ENCODE measurements around the gene PITX1.

The PITX1 gene

DNA sequence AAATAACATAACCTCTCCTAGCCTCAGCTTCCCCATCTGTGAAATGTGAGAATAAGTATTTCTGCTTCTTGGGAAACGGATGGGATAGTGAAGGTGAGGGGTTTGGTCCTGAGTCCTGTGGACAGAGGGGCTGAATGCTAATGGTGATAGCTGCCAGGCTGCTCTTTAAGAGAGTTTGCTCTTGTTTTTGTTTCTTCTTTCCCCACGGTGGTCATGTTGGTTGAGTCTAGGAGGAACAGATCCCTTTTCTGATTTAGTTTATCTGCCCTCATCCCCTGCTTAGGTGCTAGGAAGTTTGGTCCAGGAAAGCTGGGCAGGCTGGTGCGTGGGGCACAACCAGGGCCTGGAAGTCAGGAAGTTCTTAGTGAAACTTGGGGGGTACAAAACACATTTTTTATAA, 7.7 kb upstream of the PITX1 start:
- DNase-seq (ENCODE audit: low read depth) = no peak

DNA sequence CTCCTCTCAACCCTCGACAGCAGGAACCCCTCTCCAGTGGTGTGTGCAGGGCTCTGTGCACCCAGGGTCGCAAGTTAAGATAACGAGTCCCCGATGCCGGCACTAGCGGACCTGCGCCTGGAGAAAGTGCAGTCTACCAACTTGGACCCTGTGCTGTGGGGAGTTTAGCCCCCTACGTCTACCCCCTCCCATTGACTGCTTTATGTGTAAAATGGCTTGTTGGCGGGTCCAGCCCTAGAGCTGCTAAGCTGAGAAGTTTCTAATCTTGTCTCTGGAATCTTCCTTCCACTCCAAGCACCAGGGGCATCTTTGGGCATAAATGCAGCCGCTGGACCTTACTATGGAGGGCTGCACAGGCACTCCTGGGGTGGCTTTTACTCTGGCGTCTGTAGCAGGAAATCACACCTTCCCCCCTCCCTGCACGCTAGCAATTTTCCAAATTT, 7.1 kb upstream of the PITX1 start:
- no peak for DNase-seq (ENCODE audit: low read depth)

DNA sequence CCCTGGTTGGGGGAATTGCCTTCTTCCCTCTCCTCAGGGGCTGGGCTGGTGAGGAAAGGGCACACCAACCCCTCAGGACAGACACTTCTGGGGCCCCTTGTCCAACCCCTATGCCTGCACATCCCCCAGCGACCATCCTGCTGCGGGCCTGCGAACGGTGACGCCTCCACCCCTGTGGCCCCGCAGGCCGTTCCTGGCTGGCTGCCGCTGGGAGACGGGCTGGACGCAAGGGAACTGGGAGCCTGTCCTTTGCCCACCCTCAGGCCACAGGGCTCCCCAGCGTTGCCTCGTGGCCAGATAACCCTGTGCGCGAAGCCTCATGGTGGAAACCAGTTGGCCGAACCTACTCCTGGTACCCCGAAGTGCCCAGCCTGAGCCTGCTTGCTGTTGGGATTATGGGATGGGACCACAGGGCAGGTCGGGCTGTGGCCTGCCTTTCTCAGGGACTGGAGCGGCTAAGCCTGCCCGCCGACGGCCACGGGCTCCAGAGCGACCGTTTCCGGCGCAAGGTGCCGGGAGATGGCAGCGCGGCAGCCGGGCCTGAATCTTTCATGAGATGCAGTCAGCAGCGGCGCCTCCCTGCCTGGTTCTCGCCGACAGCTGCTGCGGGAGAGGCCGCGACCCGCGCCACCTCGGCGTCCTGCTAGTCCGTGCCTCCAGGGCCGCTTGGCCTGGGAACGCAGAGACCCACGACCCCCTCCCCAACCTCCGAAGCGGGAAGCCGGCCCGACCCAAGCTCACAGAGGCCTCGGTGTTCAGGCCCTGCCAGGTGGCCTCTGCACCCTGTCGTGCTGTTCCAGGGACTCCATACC, 6.5 kb upstream of the PITX1 start:
- DNase-seq (ENCODE audit: low read depth) = no peak

DNA sequence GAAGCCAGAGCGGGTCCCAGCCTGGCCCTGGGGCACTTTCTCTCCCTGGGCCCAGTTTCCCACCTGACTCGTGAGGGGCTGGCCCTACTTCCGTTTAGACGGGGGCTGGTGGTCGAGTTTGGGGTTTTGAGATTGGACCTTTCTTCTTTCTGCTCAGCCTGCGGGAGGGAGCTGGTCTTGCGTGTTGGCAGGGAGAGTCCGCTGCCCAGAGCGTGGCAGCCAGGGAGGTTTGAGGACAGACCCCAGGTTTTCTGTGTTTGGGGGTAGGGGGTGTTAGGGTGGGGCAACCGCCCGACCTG, 6.0 kb upstream of the PITX1 start:
- DNase-seq (ENCODE audit: low read depth) = no peak

DNA sequence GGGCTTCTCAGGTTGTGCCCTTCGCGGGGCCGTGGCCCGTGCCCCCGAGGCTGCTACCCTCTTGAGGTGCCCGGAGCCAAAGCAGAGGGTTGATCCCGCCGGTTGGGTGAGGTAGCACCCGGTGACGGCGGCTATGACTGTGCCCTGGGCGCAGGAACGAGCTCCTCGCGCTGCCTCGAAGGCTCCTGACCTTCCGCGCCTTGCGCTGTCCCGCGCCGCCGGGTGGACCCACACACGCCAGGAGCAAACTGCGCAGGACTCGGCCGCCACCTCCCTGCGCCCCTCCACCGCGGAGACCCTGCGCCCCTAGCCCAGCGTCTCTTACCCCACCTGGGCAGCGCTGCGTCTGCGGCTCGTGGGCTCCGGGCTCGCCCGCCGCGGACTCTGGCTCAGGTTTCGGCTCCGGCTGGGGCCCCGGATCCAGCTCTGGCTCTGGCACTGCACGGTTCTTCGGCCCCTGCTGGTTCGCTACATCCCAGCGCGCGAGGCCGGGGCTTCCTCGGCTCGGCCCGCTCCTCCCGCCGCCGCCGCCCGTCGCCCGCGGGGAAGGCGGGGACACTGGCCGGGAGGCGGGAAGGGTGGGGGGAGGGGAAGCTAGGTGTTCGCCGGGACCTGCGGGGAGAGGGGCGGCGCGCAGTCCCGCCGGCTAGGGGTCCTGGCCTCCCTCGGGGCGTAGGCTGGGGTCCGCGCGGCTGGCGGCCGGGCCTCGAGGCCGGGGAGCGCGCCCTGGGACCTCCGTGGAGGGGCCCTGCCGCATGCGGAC, 5.4 kb upstream of the PITX1 start:
- DNase-seq (ENCODE audit: low read depth) = no peak

DNA sequence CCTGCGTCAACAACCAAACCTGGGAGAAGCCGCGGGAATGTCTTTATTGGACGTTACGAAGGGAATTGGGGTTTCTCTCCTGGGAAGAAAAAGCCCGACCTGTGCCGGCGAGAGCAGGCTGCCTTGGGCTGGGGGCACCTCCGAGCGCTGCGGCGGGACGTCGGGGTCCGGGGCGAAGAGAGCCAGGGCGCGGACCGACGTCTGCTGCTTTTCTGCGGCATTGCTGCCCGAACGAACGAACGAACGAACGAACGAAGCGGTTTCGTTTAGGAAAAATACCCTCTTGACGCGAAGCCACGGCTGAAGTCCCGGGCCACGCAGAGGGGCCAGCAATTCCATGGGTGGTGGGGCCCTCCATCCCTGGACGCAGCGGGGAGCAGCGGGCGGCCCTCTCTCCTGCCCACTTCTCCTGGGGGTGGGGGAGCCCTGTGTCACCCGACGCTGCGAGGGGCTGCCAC, 4.8 kb upstream of the PITX1 start:
- DNase-seq (ENCODE audit: low read depth) = no peak

DNA sequence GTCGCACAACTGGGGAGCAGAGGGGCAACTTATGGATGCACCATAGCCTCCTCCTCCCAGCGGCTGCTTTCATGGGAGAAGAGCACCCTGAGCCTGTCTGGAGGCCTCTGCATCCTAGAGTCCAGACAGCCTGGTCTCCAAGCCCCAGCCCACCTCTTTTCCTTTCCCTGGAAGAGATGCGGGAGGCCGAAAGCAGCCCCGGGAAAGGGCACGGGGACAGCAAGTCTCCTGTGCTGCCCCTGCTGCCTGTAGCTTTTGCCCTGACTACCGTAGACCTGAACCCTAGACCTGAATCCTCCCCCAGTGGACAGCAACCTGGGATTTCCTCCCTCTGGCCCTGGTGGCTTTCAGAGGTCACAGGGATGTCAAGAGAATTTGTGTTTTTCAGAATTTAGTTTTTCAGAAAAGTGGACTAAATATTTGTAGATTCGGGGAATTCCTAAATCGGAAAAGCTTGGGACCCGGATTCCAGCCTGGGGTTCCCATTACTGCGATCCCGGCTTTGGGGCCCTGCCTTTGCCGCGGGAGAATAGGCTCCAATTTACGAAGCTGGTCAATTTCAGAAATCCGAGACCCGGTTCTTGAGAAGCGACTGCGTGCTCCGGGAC, 4.3 kb upstream of the PITX1 start:
- DNase-seq (ENCODE audit: low read depth) = no peak

DNA sequence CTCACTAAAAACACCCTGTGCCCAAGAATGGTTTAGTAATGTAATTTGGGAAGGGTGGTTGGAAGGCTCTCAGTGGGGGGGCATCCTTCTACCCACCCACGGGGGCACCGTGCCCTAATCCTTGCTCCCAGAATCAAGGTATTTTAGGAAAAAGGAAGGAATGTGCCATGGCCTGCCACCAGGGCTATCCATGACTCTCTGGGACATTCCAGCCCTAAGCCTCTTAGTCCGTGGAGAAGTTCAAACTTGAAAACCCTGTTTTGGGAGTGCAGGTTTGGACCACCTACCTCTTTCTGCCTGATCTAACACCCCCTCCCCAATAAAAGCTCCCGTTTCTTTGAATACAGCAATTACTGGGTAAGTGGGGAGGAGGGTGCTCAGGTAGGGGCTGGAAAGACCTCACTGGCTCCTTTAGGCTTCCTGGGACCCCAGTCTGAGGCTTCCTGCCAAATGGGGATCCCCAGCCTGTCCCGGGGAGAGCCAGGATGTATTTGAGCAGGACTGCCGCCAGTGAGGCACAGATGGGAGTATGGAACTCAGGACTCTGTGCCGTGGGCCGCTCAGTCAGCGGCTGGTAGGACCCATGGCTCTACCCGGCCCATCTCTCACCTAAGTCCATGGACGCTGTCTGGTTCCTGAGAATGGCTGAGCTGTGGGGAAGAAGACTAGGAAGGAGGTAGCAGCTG, 3.6 kb upstream of the PITX1 start:
- DNase-seq (ENCODE audit: low read depth) = no peak

DNA sequence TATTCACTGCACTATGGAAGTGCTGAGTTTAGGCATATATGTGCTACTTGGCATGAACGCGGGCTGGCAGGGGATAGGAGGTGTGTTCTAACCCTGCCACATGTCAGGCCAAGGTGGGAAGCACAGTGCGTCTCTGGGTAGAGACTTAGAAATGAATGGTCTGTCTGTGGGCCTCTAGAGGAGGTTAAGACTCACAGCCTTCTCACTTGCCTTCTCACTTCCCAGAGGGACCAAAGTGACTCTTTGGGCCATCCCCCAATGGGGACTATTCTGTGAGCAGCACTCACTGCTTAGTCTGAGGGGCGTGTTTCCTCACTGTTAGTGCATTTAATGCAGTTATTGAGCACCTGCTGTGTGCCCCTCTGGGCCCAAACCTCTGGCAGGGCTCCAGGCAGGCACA, 2.4 kb upstream of the PITX1 start:
- no peak for DNase-seq (ENCODE audit: low read depth)

DNA sequence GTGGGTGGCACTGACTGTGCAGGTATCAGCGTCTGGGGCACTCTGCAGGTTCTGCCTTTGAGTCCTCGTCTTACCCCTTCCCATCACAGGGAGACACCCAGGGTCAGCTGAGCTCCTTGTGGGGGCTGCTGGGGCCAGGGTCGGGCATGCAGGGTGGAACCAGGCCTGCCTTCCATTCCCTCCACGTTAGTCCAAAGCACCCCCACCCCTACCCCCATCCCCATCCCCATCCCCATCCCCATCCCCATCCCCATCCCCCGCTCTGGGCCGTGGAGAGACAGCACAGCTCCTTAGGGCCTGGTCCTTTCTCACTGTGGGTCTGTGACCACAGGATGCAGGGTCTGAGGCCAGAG, 1.6 kb upstream of the PITX1 start:
- DNase-seq (ENCODE audit: low read depth) = no peak

DNA sequence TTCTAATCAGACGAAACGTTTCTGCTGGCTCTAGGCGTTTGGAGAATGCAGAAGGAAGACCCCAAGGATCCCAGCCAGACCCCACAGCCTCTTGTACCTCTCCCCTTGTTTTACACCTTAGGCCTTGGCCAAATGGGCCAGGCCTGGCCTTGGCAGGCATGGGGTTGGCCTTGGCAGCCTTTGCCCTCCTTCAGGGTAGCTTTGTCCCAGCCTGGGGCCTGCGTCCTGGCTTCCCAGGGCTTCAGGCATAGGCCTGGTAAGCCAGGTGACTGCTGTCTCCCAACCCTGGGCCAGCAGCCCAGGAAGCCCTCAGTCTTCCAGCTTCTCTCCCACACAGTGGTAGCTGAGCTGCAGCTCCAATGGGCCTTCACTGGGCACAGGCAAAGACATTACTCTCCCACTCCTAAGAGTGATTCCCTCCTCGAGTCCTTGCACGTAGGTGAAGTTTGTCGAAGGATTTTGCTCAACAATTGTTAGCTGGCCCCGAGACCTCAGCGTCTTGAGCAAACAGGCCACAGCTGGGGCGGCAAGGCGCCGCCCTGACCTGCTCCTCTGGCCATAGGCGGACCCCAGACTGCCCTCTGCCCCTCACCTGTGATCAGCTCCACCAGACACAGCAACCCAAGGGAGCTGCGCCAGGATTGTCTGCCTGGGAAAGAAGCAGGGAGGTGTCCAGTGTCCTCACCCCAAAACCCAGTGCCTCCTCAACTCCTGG, 1.1 kb upstream of the PITX1 start:
- DNase-seq (ENCODE audit: low read depth) = no peak

DNA sequence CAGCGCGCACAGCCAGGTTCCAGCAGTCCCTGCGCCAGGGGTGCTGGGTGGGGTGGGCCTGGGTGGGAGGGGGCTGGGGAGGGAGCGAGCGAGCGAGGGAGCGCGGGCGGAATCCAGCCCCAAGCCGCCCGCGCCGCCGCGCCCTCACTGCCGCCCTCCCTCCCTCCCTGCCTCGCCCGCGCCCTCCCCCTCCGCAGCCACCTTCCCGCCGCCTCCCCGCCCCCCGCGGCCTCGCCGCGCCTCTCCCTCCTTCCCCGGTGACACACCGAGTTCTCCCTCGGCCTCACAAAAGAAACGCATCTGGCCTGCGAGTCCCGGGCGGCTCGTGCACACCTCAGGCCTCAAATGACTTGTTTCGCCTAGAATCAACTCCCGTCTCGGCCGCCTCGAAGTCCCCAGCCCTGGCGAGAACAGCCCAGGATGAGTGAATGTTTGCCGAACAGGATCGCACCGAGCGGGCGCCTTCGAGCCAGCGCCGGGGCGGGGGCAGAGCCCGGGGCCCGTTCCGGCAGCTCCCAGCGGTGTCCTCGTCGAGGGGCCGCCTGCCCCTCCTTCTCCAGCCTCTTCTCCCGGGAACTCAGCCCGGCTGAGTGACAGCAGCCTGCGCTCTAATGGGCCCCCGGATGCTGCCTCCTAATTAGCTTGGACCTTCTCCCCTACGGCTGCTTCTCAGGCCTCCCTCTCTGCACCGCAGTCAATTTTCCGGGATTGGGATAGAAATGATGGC, 371 bp upstream of the PITX1 start:
- DNase-seq (ENCODE audit: low read depth) = no peak

DNA sequence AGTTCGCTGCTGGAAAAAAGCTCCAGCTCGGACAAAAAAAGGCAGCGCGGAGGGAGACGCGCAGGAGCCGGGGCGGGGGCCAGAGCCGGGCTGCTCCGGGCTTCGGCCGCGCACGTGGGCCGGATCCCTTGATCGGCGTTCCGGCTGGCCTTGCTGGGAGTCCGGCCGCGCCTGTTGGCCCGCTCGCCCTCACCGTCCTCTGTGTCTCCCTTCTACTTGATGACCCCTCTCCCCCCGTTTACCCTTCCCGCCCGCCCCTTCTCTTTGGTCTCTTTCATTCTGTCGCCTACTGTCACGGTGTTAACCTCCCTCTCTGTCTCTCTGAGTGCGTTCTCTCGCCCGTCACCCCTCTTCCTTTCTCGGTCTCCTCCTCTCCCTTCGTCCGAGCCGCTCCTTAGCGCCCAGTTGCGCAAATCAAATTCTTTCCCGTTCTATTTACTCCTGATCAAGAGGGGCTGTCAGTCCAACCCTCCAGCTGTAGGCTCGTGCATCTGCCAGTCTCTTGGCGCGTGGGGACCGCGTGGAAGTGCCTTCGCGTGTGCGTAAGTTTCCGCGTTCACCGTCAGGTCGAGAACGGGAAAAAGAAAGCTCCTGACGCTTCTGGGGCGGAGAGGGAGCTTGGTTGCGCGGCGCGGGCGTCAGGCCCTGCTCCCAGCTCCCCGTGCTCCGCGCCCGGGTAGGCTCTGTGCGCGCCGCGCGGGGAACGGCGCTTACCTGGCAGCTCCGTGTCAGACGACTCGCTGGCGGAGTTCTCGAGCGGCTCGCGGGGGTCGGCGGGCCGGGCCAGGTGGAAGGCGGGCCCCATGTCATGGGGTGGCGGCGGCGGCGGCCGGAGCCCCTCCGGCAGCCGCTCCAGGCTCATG, 798 bp downstream of the PITX1 start:
- no peak for DNase-seq (ENCODE audit: low read depth)

DNA sequence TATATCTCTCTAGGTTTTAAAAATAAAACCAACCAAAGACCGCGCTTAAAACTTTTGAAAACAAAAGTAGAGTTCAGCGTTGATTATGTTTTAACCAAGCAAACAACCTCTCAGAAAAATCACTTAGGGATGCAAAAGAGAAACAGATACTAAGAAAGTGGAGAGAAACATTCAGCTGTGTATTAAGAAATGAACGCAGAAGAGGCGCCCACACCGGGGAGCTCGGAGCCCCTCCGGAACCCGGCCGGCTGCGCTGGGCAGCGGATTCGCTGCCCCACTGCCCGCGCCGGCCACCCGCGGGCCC, 1.4 kb downstream of the PITX1 start:
- DNase-seq (ENCODE audit: low read depth) = no peak

DNA sequence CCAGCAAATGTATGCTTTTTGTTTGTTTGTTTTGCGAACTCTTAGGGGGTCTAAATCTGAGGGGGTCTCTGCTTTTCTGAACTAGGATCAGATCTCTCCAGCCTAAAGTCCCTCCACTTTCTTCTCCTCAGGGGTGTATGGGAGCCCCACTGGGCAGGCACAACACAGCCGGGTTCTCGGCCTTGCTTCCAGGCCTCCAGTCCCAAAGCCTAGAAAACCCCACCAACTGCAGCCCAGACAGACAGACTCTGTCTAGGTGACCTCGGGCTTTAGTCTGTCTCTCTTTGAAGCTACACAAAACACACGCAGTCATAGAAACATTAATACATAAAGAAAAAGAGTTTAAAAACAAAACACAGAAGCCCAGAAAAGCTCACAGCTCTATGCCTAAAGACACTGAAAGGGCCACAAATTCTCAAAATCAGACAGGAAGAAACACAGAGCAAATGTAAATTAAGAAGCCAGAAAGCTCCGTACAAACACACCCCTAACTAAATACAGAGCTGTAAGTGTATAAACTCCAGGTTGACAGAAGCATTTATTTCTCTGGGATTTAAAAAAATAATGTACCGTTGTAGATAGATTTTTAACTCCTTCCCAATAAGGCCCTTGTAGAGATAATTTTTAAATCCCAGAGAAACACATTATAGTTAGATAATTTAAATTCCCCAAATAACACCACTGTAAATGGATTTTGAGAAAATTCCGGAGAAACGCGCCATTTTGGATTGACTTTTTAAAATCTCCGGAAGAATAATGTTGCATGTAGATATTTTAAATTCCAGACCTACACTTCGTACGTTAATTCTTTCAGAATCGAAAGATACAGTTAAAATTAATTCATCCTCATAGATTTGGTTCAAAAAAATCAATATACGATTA, 2.0 kb downstream of the PITX1 start:
- DNase-seq (ENCODE audit: low read depth) = no peak

DNA sequence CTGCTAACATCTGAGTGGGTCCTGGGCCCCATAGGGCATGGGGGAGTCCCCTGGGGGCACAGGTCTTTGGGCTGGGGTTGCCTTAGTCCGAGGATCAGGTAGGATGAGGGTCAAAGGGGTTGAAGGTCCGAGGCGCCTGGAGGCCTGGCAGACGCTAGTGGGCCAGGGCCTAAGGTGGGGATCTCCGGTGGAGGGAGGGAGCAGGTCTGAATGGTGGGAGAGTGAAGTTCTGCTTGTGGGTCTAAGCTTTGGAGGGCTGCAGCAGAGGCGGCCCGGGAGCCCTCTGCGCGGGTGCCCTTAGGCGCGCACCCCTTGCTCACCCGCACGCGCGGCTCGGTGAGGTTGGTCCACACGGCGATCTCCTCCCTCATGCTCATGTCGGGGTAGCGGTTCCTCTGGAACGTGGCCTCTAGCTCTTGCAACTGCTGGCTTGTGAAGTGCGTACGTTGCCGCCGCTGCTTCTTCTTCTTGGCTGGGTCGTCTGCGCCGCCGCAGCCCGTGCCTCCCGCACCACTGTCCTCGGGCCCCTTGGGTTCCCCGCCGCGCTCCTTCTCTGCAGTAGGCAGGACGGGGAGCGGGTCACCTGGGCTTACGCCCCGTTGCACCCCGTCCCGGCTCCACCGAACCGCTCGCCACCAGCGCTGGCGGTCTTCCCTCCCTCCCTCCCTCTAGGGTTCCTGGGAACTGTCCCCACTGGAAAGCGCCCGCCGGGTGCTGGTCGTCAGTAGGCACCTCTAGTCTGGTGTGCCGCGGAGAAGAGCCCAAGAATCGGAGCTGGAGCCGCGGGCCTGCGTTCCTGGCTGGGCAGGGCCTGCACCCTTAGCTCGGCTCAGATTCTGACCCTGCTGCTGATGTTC, 2.8 kb downstream of the PITX1 start:
- no peak for DNase-seq (ENCODE audit: low read depth)

DNA sequence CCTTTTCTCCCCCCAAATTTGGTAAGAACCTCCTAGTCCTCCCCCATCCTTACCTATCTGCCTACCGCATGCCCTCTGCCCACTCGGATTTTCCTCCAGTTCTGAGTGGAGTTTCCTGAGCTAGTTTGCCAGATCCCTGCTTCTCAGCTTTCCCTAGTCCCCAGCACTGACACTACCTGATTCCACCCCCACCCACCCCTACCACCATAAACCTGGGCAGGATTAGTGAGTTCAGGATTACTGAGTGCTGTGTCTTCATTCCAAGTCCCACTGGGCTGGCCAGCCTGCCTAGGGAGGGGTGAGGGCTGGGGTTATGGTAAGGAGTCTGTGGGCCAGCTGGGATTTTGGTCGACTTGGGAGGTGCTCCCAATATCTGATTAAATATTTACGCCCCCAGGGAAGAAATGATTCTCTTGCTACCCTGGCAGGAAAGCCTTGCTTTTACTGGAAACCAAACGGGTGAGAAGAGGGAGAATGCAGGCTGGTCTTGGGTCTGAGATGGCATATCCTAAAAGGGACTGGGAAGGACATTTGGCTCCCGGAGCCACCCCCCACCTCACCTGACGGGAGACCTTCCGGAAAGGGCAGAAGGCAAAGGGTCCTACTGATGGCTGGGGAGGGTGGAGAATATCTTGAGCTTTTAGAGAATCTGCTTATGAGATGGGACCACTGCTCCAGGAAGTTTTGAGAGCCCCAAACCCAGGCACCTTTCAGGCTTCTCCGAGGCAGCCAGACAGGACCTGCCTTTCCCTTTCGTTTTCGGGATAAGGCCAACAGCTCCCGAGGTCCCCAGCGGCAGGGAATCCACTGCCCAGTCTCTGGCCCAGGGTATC, 3.7 kb downstream of the PITX1 start:
- DNase-seq (ENCODE audit: low read depth) = no peak

Data from activated T-cell treated with anti-CD3 and anti-CD28 coated beads for 24 hours (primary cell).